HepG2 (cell line): Measurements from ENCODE around the gene FAM174C. TPM values are rescaled to one million over a fixed set of nuclear protein-coding genes. Genes with fewer than 3 reads are reported as not detected.

Experiments
- CERS6 ChIP-seq: sonication (generic); formaldehyde crosslinking; IDR thresholded peaks from 2 replicates; pipeline ENCODE4 v1.5.0; 2020; ENCODE audit warnings: missing genetic modification reagents
- DMAP1 ChIP-seq: IDR thresholded peaks from 2 replicates; pipeline ENCODE4 v1.6.1; 2016
- EED ChIP-seq: sonication (generic); formaldehyde crosslinking; IDR thresholded peaks from 2 replicates; pipeline ENCODE4 v1.5.0; 2020; ENCODE audit warnings: mild to moderate bottlenecking, missing genetic modification reagents
- FLYWCH1 ChIP-seq: sonication (generic); formaldehyde crosslinking; IDR thresholded peaks from 2 replicates; pipeline ENCODE4 v1.8.1; 2023; ENCODE audit warnings: mild to moderate bottlenecking, missing genetic modification reagents
- MTERF4 ChIP-seq: sonication (generic); formaldehyde crosslinking; IDR thresholded peaks from 2 replicates; pipeline ENCODE4 v1.8.0; 2023; ENCODE audit warnings: mild to moderate bottlenecking, missing genetic modification reagents
- REL ChIP-seq: sonication (generic); formaldehyde crosslinking; conservative IDR thresholded peaks from 2 replicates; pipeline ENCODE4 v1.8.0; 2022; ENCODE audit warnings: mild to moderate bottlenecking, missing genetic modification reagents, moderate library complexity
- REST ChIP-seq, 2 experiments: IDR thresholded peaks; 2 replicates each; pipeline ENCODE4 v1.6.1; 2011 to 2012; ENCODE audit warnings: low read length in 2 of 2, borderline replicate concordance in 1 of 2, low read depth in 1 of 2, mild to moderate bottlenecking in 1 of 2, moderate library complexity in 1 of 2
- RNF2 ChIP-seq: fragments of 450-650 bp; conservative IDR thresholded peaks from 2 replicates; pipeline ENCODE4 v1.6.1; 2016; ENCODE audit warnings: low read depth
- TEAD2 ChIP-seq: sonication (generic); formaldehyde crosslinking; IDR thresholded peaks from 2 replicates; pipeline ENCODE4 v1.9.0; 2021; ENCODE audit warnings: missing genetic modification reagents
- THAP8 ChIP-seq: sonication (generic); formaldehyde crosslinking; IDR thresholded peaks from 2 replicates; pipeline ENCODE4 v1.5.1; 2020; ENCODE audit warnings: missing genetic modification reagents, mild to moderate bottlenecking, borderline replicate concordance
- U2AF2 ChIP-seq: fragments of 200-400 bp; formaldehyde crosslinking; IDR thresholded peaks from 2 replicates; pipeline ENCODE4 v1.6.1; 2017; ENCODE audit warnings: low read depth, mild to moderate bottlenecking, low read length
- UBTF ChIP-seq: sonication (generic); formaldehyde crosslinking; IDR thresholded peaks from 2 replicates; pipeline ENCODE4 v1.4.0; 2020; ENCODE audit warnings: mild to moderate bottlenecking, missing genetic modification reagents
- ZNF414 ChIP-seq: sonication (generic); formaldehyde crosslinking; IDR thresholded peaks from 2 replicates; pipeline ENCODE4 v1.5.0; 2020; ENCODE audit warnings: missing genetic modification reagents
- ZNF576 ChIP-seq: sonication (generic); formaldehyde crosslinking; IDR thresholded peaks from 2 replicates; pipeline ENCODE4 v1.4.0; 2020; ENCODE audit warnings: mild to moderate bottlenecking, missing genetic modification reagents
- ZNF639 ChIP-seq: conservative IDR thresholded peaks from 2 replicates; pipeline ENCODE4 v1.6.1; 2018; ENCODE audit warnings: missing genetic modification reagents
- ZSCAN31 ChIP-seq: sonication (generic); formaldehyde crosslinking; IDR thresholded peaks from 2 replicates; pipeline ENCODE4 v1.5.0; 2020; ENCODE audit warnings: low read depth, mild to moderate bottlenecking, missing genetic modification reagents
- polyA plus RNA-seq, 8 experiments: library from polyadenylated mRNA; depleted of rRNA in 3 of 8; stranded (reverse) in 7 of 8; unstranded in 1 of 8; fragments of >200 nt; fragmentation: Illumina TruSeq in 4 of 8; extraction: Trizol in 4 of 8; gene quantifications; 2 replicates each; pipeline versions ENCODE4 v1.2.1 to v1.2.3, GENCODE V29; 2011 to 2016; ENCODE audit warnings: low read depth in 4 of 8, missing spikeins in 1 of 8, mixed read lengths in 1 of 8; ENCODE audit not compliant: insufficient read depth in 1 of 8
- total RNA-seq, 5 experiments: library from RNA; depleted of rRNA; stranded (reverse); fragments of >200 nt; fragmentation: Illumina TruSeq; extraction: Trizol; gene quantifications; 2 replicates each; pipeline ENCODE4 v1.2.3, GENCODE V29; 2016; ENCODE audit warnings: low read depth in 1 of 5

The FAM174C gene
- total and polyA plus RNA-seq, 2 of the 13 experiments (the other 11 are each of a cell fraction or from before 2014, with no cell fraction given) = 19.5 to 31.3 TPM

GRCh38 chr19:1290703-1291651 is 15.6 kb downstream of the FAM174C start (continued):
- peak in 1 of 2 experiments; percentile 30; a peak in 1 of 4 replicates for TF ChIP-seq REST (IDR thresholded peaks at IDR 0.05; ENCODE audit: borderline replicate concordance in 1 of 2, low read depth in 1 of 2, low read length in 2 of 2)
- TF ChIP-seq MTERF4 = peak; percentile 33; the same call in 1 of the 2 replicates
- TF ChIP-seq THAP8 = no peak
- TF ChIP-seq ZNF576 (CRISPR knock-in tag) = no peak
- no peak for TF ChIP-seq FLYWCH1 (CRISPR knock-in tag)
- peak; percentile 91 for TF ChIP-seq UBTF (CRISPR knock-in tag)
- TF ChIP-seq REL (CRISPR knock-in tag) = no peak
- no peak for TF ChIP-seq TEAD2 (CRISPR knock-in tag)
- no peak; the same call in none of the 2 replicates for TF ChIP-seq ZNF414 (CRISPR knock-in tag)
- TF ChIP-seq RNF2 = peak; percentile 45; the same call in 1 of the 2 replicates
- TF ChIP-seq DMAP1 (CRISPR knock-in tag) = peak; percentile 85
- peak; percentile 46; the same call in 1 of the 2 replicates for TF ChIP-seq ZNF639 (CRISPR knock-in tag)
- TF ChIP-seq ZSCAN31 = 0 out of 2 replicates have a peak, but pooled peaks have one; percentile 68
- no peak for TF ChIP-seq EED
- TF ChIP-seq CERS6 = no peak
- no peak for TF ChIP-seq U2AF2
